Measurements from ENCODE around the gene TLDC2. TPM values are rescaled to one million over a fixed set of nuclear protein-coding genes. Genes with fewer than 3 reads are reported as not detected.
"Not testable (repeated sequence)": the region's sequence is repeated elsewhere in the genome, so short reads cannot be mapped to it uniquely, and the experiment has no call there.

Gene TLDC2
- total RNA-seq, 1 donor from 2014 or later, result 1.3 TPM

- Histone ChIP-seq H3K27me3 (ENCODE audit: low read depth) (no peaks in the 10 kb centered on the region), H3K4me3 (no peak overlapping the region), H3K4me1 (peaks cover 8% of the 10 kb centered on the region), H3K27ac (no peak overlapping the region), H3K9me3 (no peaks in the 10 kb centered on the region), H3K36me3 (peaks cover 100% of the 10 kb centered on the region)
- ATAC-seq (no peak), DNase-seq (no peak)
- intact Hi-C loops (cut with DNase I), result no loop called here
- no peak for TF ChIP-seq CTCF (IDR thresholded peaks at IDR 0.05)
Observed at GRCh38 chr20:36925234-36925633, 49.3 kb downstream of the TLDC2 start.

GRCh38 chr20:36926653-36927200 lies 50.8 kb downstream of the TLDC2 start:
- Histone ChIP-seq H3K27ac (no peak overlapping the region), H3K27me3 (ENCODE audit: low read depth) (no peaks in the 10 kb centered on the region), H3K36me3 (peaks cover 100% of the 10 kb centered on the region), H3K4me3 (no peak overlapping the region), H3K9me3 (no peaks in the 10 kb centered on the region), H3K4me1 (peaks cover 20% of the 10 kb centered on the region)
- no peak for TF ChIP-seq CTCF (IDR thresholded peaks at IDR 0.05)
- intact Hi-C loops (cut with DNase I), result no loop called here
- no peak for ATAC-seq
- DNase-seq, result no peak

GRCh38 chr20:36927704-36928103 lies 51.8 kb downstream of the TLDC2 start:
- peaks cover 27% of the 10 kb centered on the region for H3K4me1 ChIP-seq
- DNase-seq (no peak), ATAC-seq (no peak)
- H3K27me3 ChIP-seq (ENCODE audit: low read depth), result no peaks in the 10 kb centered on the region
- TF ChIP-seq CTCF (IDR thresholded peaks at IDR 0.05), result no peak
- peaks cover 94% of the 10 kb centered on the region for H3K36me3 ChIP-seq
- H3K27ac ChIP-seq, result no peak overlapping the region
- H3K9me3 ChIP-seq, result no peaks in the 10 kb centered on the region
- H3K4me3 ChIP-seq, result no peak overlapping the region
- intact Hi-C loops (cut with DNase I), result no loop called here

- peaks cover 35% of the 10 kb centered on the region for H3K4me1 ChIP-seq
- peaks cover 93% of the 10 kb centered on the region for H3K36me3 ChIP-seq
Observed at GRCh38 chr20:36929290-36929689, 53.4 kb downstream of the TLDC2 start.

GRCh38 chr20:36929691-36930090 lies 53.8 kb downstream of the TLDC2 start:
- no peaks in the 10 kb centered on the region for H3K27me3 ChIP-seq (ENCODE audit: low read depth)
- H3K4me1 ChIP-seq, result peaks cover 35% of the 10 kb centered on the region
- TF ChIP-seq CTCF (IDR thresholded peaks at IDR 0.05), result no peak
- H3K27ac ChIP-seq, result peak overlapping the region; percentile 38
- ATAC-seq (no peak), DNase-seq (no peak)
- H3K9me3 ChIP-seq, result no peaks in the 10 kb centered on the region
- intact Hi-C loops (cut with DNase I), result no loop called here
- peaks cover 93% of the 10 kb centered on the region for H3K36me3 ChIP-seq
- no peak overlapping the region for H3K4me3 ChIP-seq

More at GRCh38 chr20:36929290-36929689, 53.4 kb downstream of the TLDC2 start:
- H3K9me3 ChIP-seq, result no peaks in the 10 kb centered on the region
- DNase-seq, result no peak
- no peak overlapping the region for H3K27ac ChIP-seq
- no peaks in the 10 kb centered on the region for H3K27me3 ChIP-seq (ENCODE audit: low read depth)
- no peak for TF ChIP-seq CTCF (IDR thresholded peaks at IDR 0.05)
- intact Hi-C loops (cut with DNase I), result no loop called here
- ATAC-seq, result no peak
- H3K4me3 ChIP-seq, result no peak overlapping the region

GRCh38 chr20:36932067-36932466 lies 56.1 kb downstream of the TLDC2 start:
- DNase-seq (peak; percentile 49), ATAC-seq (peak; percentile 41 to 59)
- H3K4me3 ChIP-seq; H3K27ac ChIP-seq; H3K27me3 ChIP-seq (ENCODE audit: low read depth); intact Hi-C loops (cut with DNase I); H3K9me3 ChIP-seq: not testable (repeated sequence)
- Histone ChIP-seq H3K4me1 (peaks cover 50% of the 10 kb centered on the region), H3K36me3 (peaks cover 88% of the 10 kb centered on the region)

All from lower lobe of right lung (tissue), 2 donors.